Natural killer cell (primary cell): ENCODE data around the gene SLC2A13. TPM values are rescaled to one million over a fixed set of nuclear protein-coding genes. Genes with fewer than 3 reads are reported as not detected.

ENCODE experiments used
- ATAC-seq, 3 donors: fragments of 150-1000 bp in 2 of 3; fragments of 200-7000 bp in 1 of 3; cut with Tn5 transposase; 1 replicate in 1 of 3; 2 replicates in 2 of 3; pipeline ENCODE4 v1.10.0; 2021; ENCODE audit warnings: mild to moderate bottlenecking in 2 of 3, moderate library complexity in 2 of 3
- DNase-seq, 2 donors: peaks; one replicate each; pipeline versions ENCODE4 v3.0.0 to v3.0.0-alpha.2; 2013 to 2021; ENCODE audit warnings: mixed read lengths in 1 of 2
- H3K27ac ChIP-seq: one replicate; pipeline ENCODE4 v1.5.1; 2013; ENCODE audit warnings: mild to moderate bottlenecking, low read length
- H3K27me3 ChIP-seq: one replicate; pipeline ENCODE4 v1.6.1; 2013; ENCODE audit warnings: low read length; ENCODE audit not compliant: control insufficient read depth, insufficient read depth
- H3K36me3 ChIP-seq: one replicate; pipeline ENCODE4 v1.6.1; 2013; ENCODE audit warnings: low read length; ENCODE audit not compliant: control insufficient read depth, insufficient read depth
- H3K4me1 ChIP-seq: one replicate; pipeline ENCODE4 v1.6.1; 2013; ENCODE audit warnings: low read length; ENCODE audit not compliant: control insufficient read depth, insufficient read depth
- H3K4me3 ChIP-seq: one replicate; pipeline ENCODE4 v1.5.1; 2013; ENCODE audit warnings: low read length
- H3K9me3 ChIP-seq: one replicate; pipeline ENCODE4 v1.6.1; 2013; ENCODE audit warnings: low read length; ENCODE audit not compliant: control insufficient read depth, insufficient read depth
- H3K27ac Mint-ChIP-seq, 2 donors: one replicate each; pipeline ENCODE4 v1.8.0; 2022; ENCODE audit warnings: mild to moderate bottlenecking in 2 of 2, mixed read lengths in 2 of 2, moderate library complexity in 1 of 2
- H3K27me3 Mint-ChIP-seq, 2 donors: one replicate each; pipeline ENCODE4 v1.8.0; 2022; ENCODE audit warnings: low read depth in 2 of 2, mixed read lengths in 2 of 2
- H3K36me3 Mint-ChIP-seq: one replicate; pipeline ENCODE4 v1.8.0; 2022; ENCODE audit warnings: mixed read lengths
- H3K4me1 Mint-ChIP-seq, 2 donors: one replicate each; pipeline ENCODE4 v1.8.0; 2022; ENCODE audit warnings: mixed read lengths in 2 of 2
- H3K4me3 Mint-ChIP-seq: one replicate; pipeline ENCODE4 v1.8.0; 2022; ENCODE audit warnings: mild to moderate bottlenecking, moderate library complexity, mixed read lengths
- H3K9me3 Mint-ChIP-seq, 2 donors: one replicate each; pipeline ENCODE4 v1.8.0; 2022; ENCODE audit warnings: mixed read lengths in 2 of 2
- WGBS: methylation state at CpG from one replicate; pipeline ENCODE4 v1.1.7; 2013; ENCODE audit warnings: missing lambda C conversion rate; ENCODE audit not compliant: insufficient coverage; 5-methylcytosine and 5-hydroxymethylcytosine counted together
- intact Hi-C: fragments of 100-400 bp; cut with micrococcal nuclease; formaldehyde crosslinking; loops from one replicate; pipeline ENCODE4 v1.14.2; 2022
- total RNA-seq, 4 donors: library from RNA; stranded (reverse); fragments of 120-200 nt in 1 of 4; gene quantifications; one replicate each; pipeline versions ENCODE4 v1.2.3 to v1.2.4, GENCODE V29; 2013 to 2022
- TF ChIP-seq, protein P1 (sequence below): fragments of 200-600 bp; IDR thresholded peaks from one replicate; pipeline ENCODE4 v1.8.0; 2022; ENCODE audit warnings: antibody characterized with exemption

SLC2A13 gene
- total RNA-seq, 3 donors from 2014 or later (not counting 1 experiment from before 2014, with no cell fraction given), result 6.0 to 10.9 (median 8.7) TPM

DNA sequence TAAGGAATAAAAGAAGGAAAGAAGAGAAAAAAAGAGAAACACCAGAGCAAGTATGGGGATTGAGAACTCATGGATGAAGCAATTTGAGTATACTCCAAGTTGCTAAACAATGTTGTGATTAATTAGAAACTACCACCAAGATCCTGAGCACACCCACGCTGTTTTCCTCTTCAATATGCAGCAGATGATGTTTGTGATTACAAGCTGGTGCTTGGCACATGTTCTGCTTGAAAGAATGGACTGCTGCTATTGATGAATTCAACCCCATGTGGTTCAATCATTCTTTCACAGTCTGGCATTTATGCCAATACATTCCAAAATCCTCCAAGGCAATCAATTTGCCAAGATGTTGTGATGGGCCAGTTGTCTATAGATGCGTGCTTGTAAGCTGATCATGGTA is 146.8 kb downstream of the SLC2A13 start:
- no peak overlapping the region for H3K27ac Mint-ChIP-seq
- H3K4me1 Mint-ChIP-seq, result peaks cover 0 to 12% of the 10 kb centered on the region in 2 donors
- DNase-seq (no peak), ATAC-seq (no peak)
- no peak overlapping the region for H3K4me3 ChIP-seq
- H3K36me3 Mint-ChIP-seq, result no peaks in the 10 kb centered on the region
- H3K4me3 Mint-ChIP-seq, result no peak overlapping the region
- H3K36me3 ChIP-seq, result no peaks in the 10 kb centered on the region
- no peaks in the 10 kb centered on the region for H3K4me1 ChIP-seq
- 100% methylated on average over 2 of the region's 2 CpGs for WGBS
- intact Hi-C loops, result no loop called here
- H3K9me3 Mint-ChIP-seq, result no peaks in the 10 kb centered on the region
- H3K27me3 ChIP-seq, result no peaks in the 10 kb centered on the region
- H3K27me3 Mint-ChIP-seq, result no peaks in the 10 kb centered on the region
- TF ChIP-seq, protein P1, sequence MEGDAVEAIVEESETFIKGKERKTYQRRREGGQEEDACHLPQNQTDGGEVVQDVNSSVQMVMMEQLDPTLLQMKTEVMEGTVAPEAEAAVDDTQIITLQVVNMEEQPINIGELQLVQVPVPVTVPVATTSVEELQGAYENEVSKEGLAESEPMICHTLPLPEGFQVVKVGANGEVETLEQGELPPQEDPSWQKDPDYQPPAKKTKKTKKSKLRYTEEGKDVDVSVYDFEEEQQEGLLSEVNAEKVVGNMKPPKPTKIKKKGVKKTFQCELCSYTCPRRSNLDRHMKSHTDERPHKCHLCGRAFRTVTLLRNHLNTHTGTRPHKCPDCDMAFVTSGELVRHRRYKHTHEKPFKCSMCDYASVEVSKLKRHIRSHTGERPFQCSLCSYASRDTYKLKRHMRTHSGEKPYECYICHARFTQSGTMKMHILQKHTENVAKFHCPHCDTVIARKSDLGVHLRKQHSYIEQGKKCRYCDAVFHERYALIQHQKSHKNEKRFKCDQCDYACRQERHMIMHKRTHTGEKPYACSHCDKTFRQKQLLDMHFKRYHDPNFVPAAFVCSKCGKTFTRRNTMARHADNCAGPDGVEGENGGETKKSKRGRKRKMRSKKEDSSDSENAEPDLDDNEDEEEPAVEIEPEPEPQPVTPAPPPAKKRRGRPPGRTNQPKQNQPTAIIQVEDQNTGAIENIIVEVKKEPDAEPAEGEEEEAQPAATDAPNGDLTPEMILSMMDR, result no peak
- no peaks in the 10 kb centered on the region for H3K9me3 ChIP-seq
- H3K27ac ChIP-seq, result no peak overlapping the region

DNA sequence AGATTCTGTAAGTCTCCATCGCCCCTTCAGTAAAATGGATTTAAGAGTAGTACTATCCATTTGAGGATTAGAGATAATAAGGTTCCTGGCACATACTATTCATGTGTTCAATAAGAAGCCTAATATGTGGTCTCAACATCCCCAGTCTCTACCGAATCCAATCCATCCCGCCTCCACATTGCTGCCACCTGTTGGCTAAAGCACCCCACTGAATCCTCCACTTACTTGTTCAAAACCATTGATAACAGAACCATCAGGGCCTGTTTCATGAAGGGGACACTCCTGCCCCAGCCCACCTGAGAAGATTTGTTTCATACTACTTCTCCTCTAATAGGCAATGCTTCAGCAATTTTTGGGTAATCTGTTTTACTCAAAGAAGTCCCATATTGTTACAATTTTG is 147.5 kb downstream of the SLC2A13 start:
- no peaks in the 10 kb centered on the region for H3K36me3 Mint-ChIP-seq
- H3K27ac Mint-ChIP-seq, result no peak overlapping the region
- DNase-seq (peak in 1 of 2 donors; percentile 3), ATAC-seq (no peak)
- Histone ChIP-seq H3K4me1 (no peaks in the 10 kb centered on the region), H3K4me3 (no peak overlapping the region), H3K27ac (no peak overlapping the region), H3K9me3 (no peaks in the 10 kb centered on the region), H3K36me3 (no peaks in the 10 kb centered on the region), H3K27me3 (no peaks in the 10 kb centered on the region)
- H3K4me3 Mint-ChIP-seq, result no peak overlapping the region
- no peaks in the 10 kb centered on the region for H3K27me3 Mint-ChIP-seq
- TF ChIP-seq, protein P1, result no peak
- intact Hi-C loops, result no loop called here
- 92% methylated on average over 2 of the region's 3 CpGs for WGBS
- H3K9me3 Mint-ChIP-seq, result no peaks in the 10 kb centered on the region
- peaks cover 0 to 12% of the 10 kb centered on the region in 2 donors for H3K4me1 Mint-ChIP-seq

DNA sequence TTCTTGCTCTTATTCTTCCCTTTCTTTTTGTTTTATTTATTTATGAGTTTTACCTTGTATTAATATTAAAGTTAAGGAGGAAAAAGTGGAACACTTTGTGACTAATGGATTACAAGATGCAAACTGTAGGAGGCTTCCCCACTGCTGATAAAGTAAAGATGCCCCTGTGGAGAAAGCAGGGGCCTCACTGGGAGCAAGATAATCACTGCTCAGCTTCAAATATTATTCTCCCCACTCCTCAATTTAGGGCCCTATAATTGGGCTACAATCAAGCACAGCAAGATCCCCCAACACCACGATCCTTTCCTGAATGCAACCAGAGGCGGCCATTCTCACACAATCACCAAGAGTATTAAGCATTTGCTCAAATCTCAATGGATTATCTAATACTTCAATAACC is 149.2 kb downstream of the SLC2A13 start:
- Mint-ChIP-seq H3K27me3 (no peaks in the 10 kb centered on the region), H3K9me3 (no peaks in the 10 kb centered on the region), H3K4me3 (no peak overlapping the region), H3K27ac (no peak overlapping the region), H3K36me3 (no peaks in the 10 kb centered on the region), H3K4me1 (peaks cover 0 to 12% of the 10 kb centered on the region in 2 donors)
- Histone ChIP-seq H3K9me3 (no peaks in the 10 kb centered on the region), H3K4me1 (no peaks in the 10 kb centered on the region), H3K4me3 (no peak overlapping the region), H3K36me3 (no peaks in the 10 kb centered on the region), H3K27ac (no peak overlapping the region), H3K27me3 (no peaks in the 10 kb centered on the region)
- ATAC-seq, result no peak
- intact Hi-C loops, result no loop called here
- TF ChIP-seq, protein P1, result no peak
- WGBS, result 93% methylated on average over 2 of the region's 2 CpGs
- DNase-seq, result no peak
